IMR-90 (cell line): ENCODE measurements around the gene EVI5. TPM values are rescaled to one million over a fixed set of nuclear protein-coding genes. Genes with fewer than 3 reads are reported as not detected.

Experiments
- ATAC-seq: fragments of 200-7000 bp; cut with Tn5 transposase; 2 replicates; pipeline ENCODE4 v1.9.1; 2020; ENCODE audit warnings: low read depth, mild to moderate bottlenecking, moderate library complexity
- BruUV-seq: library from RNA; stranded (reverse); fragments of 400-500 nt; replicated peaks from 2 replicates; lab custom pipeline; 2021; lab: Mats Ljungman, UMichigan
- CTCF ChIA-PET: fragments of 300-600 bp; formaldehyde crosslinking; extraction: SDS; loops from one replicate; lab custom pipeline; 2021; ENCODE audit warnings: antibody characterized with exemption; lab: Yijun Ruan, JAX
- POLR2A ChIA-PET: fragments of 300-600 bp; sonication (Branson Sonifier 250); formaldehyde crosslinking; loops from one replicate; lab custom pipeline; 2022; ENCODE audit warnings: antibody characterized with exemption; ENCODE audit not compliant: unreplicated experiment; lab: Charles Lee
- DNase-seq: peaks from one replicate; pipeline ENCODE4 v3.0.0; 2013
- H2AFZ ChIP-seq: replicated peaks from 2 replicates; pipeline ENCODE3; 2013; ENCODE audit warnings: low read length, mild to moderate bottlenecking; ENCODE audit not compliant: poor library complexity
- H2AK5ac ChIP-seq: 2 replicates; pipeline ENCODE4 v1.6.1; 2013; ENCODE audit warnings: low read depth, low read length, inconsistent platforms
- H2AK9ac ChIP-seq: replicated peaks from 2 replicates; pipeline ENCODE3; 2013; ENCODE audit warnings: mild to moderate bottlenecking, low read depth, low read length, moderate library complexity; ENCODE audit not compliant: poor library complexity
- H2BK120ac ChIP-seq: 2 replicates; pipeline ENCODE4 v1.6.1; 2013; ENCODE audit warnings: low read depth, low read length, inconsistent platforms
- H2BK15ac ChIP-seq: 3 replicates; pipeline ENCODE4 v1.6.1; 2013; ENCODE audit warnings: low read depth, low read length, inconsistent platforms
- H2BK20ac ChIP-seq: 2 replicates; pipeline ENCODE4 v1.6.1; 2013; ENCODE audit warnings: low read depth, mild to moderate bottlenecking, inconsistent platforms, low read length, moderate library complexity
- H2BK5ac ChIP-seq: 2 replicates; pipeline ENCODE4 v1.6.1; 2013; ENCODE audit warnings: mild to moderate bottlenecking, low read depth, low read length, inconsistent platforms; ENCODE audit not compliant: poor library complexity, severe bottlenecking
- H3K14ac ChIP-seq: replicated peaks from 2 replicates; pipeline ENCODE4 v1.6.1; 2013; ENCODE audit warnings: low read depth, low read length, inconsistent platforms
- H3K18ac ChIP-seq: 2 replicates; pipeline ENCODE4 v1.6.1; 2013; ENCODE audit warnings: low read depth, low read length, control low read depth
- H3K23ac ChIP-seq: 2 replicates; pipeline ENCODE4 v1.6.1; 2013; ENCODE audit warnings: low read depth, low read length, inconsistent platforms
- H3K27ac ChIP-seq: 2 replicates; pipeline ENCODE4 v1.5.1; 2013; ENCODE audit warnings: mild to moderate bottlenecking, control low read depth, low read length; ENCODE audit not compliant: insufficient read depth
- H3K27me3 ChIP-seq: 2 replicates; pipeline ENCODE4 v1.6.1; 2013; ENCODE audit warnings: low read length; ENCODE audit not compliant: control insufficient read depth, insufficient read depth
- H3K36me3 ChIP-seq: 2 replicates; pipeline ENCODE4 v1.6.1; 2013; ENCODE audit warnings: low read length, mixed read lengths; ENCODE audit not compliant: control insufficient read depth, insufficient read depth
- H3K4ac ChIP-seq: 2 replicates; pipeline ENCODE4 v1.6.1; 2013; ENCODE audit warnings: low read depth, low read length, inconsistent platforms
- H3K4me1 ChIP-seq: 2 replicates; pipeline ENCODE4 v1.6.1; 2013; ENCODE audit warnings: low read length, mixed read lengths; ENCODE audit not compliant: control insufficient read depth, insufficient read depth
- H3K4me2 ChIP-seq: 2 replicates; pipeline ENCODE4 v1.6.1; 2013; ENCODE audit warnings: low read depth, mild to moderate bottlenecking, control low read depth, low read length, moderate library complexity
- H3K4me3 ChIP-seq: 2 replicates; pipeline ENCODE4 v1.5.1; 2013; ENCODE audit warnings: low read depth, mild to moderate bottlenecking, control low read depth, low read length, moderate library complexity; ENCODE audit not compliant: insufficient read depth
- H3K56ac ChIP-seq: 2 replicates; pipeline ENCODE4 v1.6.1; 2013; ENCODE audit warnings: low read length, inconsistent platforms; ENCODE audit not compliant: insufficient read depth; ENCODE audit errors: extremely low read depth
- H3K79me1 ChIP-seq, 2 experiments: 2 replicates each; pipeline ENCODE4 v1.6.1; 2013; ENCODE audit warnings: low read length in 2 of 2, inconsistent platforms in 1 of 2, low read depth in 1 of 2
- H3K9ac ChIP-seq: 2 replicates; pipeline ENCODE4 v1.6.1; 2013; ENCODE audit warnings: low read depth, low read length, control low read depth
- H3K9me1 ChIP-seq: 2 replicates; pipeline ENCODE4 v1.6.1; 2013; ENCODE audit warnings: low read length, inconsistent platforms; ENCODE audit not compliant: insufficient read depth
- H3K9me3 ChIP-seq: 2 replicates; pipeline ENCODE4 v1.6.1; 2013; ENCODE audit warnings: low read length; ENCODE audit not compliant: control insufficient read depth, insufficient read depth
- H4K20me1 ChIP-seq: 2 replicates; pipeline ENCODE4 v1.6.1; 2013; ENCODE audit warnings: low read length, inconsistent platforms; ENCODE audit not compliant: insufficient read depth
- H4K5ac ChIP-seq: 2 replicates; pipeline ENCODE4 v1.6.1; 2013; ENCODE audit warnings: mild to moderate bottlenecking, low read depth, low read length, control low read depth
- H4K8ac ChIP-seq, 2 experiments: 2 replicates each; pipeline ENCODE4 v1.6.1; 2013; ENCODE audit warnings: low read depth in 2 of 2, low read length in 2 of 2, control low read depth in 1 of 2, inconsistent platforms in 1 of 2
- H4K91ac ChIP-seq: 2 replicates; pipeline ENCODE4 v1.6.1; 2013; ENCODE audit warnings: low read depth, low read length, inconsistent platforms; ENCODE audit not compliant: insufficient read depth
- BHLHE40 ChIP-seq: fragments of 150-350 bp; IDR thresholded peaks from 2 replicates; pipeline ENCODE4 v1.6.1; 2016; ENCODE audit warnings: mild to moderate bottlenecking, low read depth, low read length
- CEBPB ChIP-seq: IDR thresholded peaks from 2 replicates; pipeline ENCODE4 v1.6.1; 2012; ENCODE audit warnings: low read depth, low read length, improper control_type of control experiment
- CHD1 ChIP-seq: IDR thresholded peaks from 2 replicates; pipeline ENCODE4 v1.6.1; 2012; ENCODE audit warnings: low read depth, low read length, improper control_type of control experiment
- CTCF ChIP-seq: conservative IDR thresholded peaks from 2 replicates; pipeline ENCODE4 v1.5.1; 2012; ENCODE audit warnings: mild to moderate bottlenecking, low read depth, low read length, improper control_type of control experiment
- FOS ChIP-seq: fragments of 150-350 bp; IDR thresholded peaks from 2 replicates; pipeline ENCODE4 v1.6.1; 2016; ENCODE audit warnings: low read depth, low read length
- MAFK ChIP-seq: IDR thresholded peaks from 2 replicates; pipeline ENCODE4 v1.6.1; 2012; ENCODE audit warnings: low read depth, low read length, improper control_type of control experiment
- MAZ ChIP-seq: IDR thresholded peaks from 2 replicates; pipeline ENCODE4 v1.6.1; 2012; ENCODE audit warnings: low read depth, mild to moderate bottlenecking, low read length, improper control_type of control experiment, moderate library complexity, borderline replicate concordance
- MXI1 ChIP-seq: IDR thresholded peaks from 2 replicates; pipeline ENCODE4 v1.6.1; 2012; ENCODE audit warnings: low read depth, mild to moderate bottlenecking, low read length, moderate library complexity, borderline replicate concordance
- NFE2L2 ChIP-seq: fragments of 150-350 bp; IDR thresholded peaks from 2 replicates; pipeline ENCODE4 v1.6.1; 2016; ENCODE audit warnings: low read depth, mild to moderate bottlenecking, low read length
- POLR2A ChIP-seq: IDR thresholded peaks from 2 replicates; pipeline ENCODE4 v1.6.1; 2012; ENCODE audit warnings: mild to moderate bottlenecking, low read depth, low read length
- RAD21 ChIP-seq: IDR thresholded peaks from 2 replicates; pipeline ENCODE4 v1.6.1; 2012; ENCODE audit warnings: low read length, improper control_type of control experiment
- RCOR1 ChIP-seq: IDR thresholded peaks from 2 replicates; pipeline ENCODE4 v1.6.1; 2012; ENCODE audit warnings: mild to moderate bottlenecking, low read length, improper control_type of control experiment; ENCODE audit not compliant: insufficient replicate concordance
- RFX5 ChIP-seq: IDR thresholded peaks from 2 replicates; pipeline ENCODE4 v1.8.0; 2012; ENCODE audit warnings: low read depth, mild to moderate bottlenecking, low read length, moderate library complexity
- SMC3 ChIP-seq: fragments of 150-350 bp; IDR thresholded peaks from 2 replicates; pipeline ENCODE4 v1.6.1; 2016; ENCODE audit warnings: low read depth, mild to moderate bottlenecking, antibody characterized with exemption, low read length, moderate library complexity
- WGBS, 2 experiments: methylation state at CpG; one replicate each; pipeline versions ENCODE4 v1.1.5 to v1.1.7; 2013; ENCODE audit warnings: missing lambda C conversion rate in 2 of 2; ENCODE audit not compliant: insufficient read length in 1 of 2; ENCODE audit errors: extremely low coverage in 2 of 2; 5-methylcytosine and 5-hydroxymethylcytosine counted together
- dilution Hi-C: fragments of 300-500 bp; cut with HindIII; formaldehyde crosslinking; loops from one replicate; pipeline ENCODE4 v1.14.3; 2018; ENCODE audit warnings: low sequenced_read_pairs; ENCODE audit not compliant: unreplicated experiment
- in situ Hi-C: fragments of 300-500 bp; cut with MboI; formaldehyde crosslinking; loops from 3 replicates; pipeline ENCODE4 v1.14.3; 2019; ENCODE audit warnings: low sequenced_read_pairs, inconsistent platforms, mixed read lengths
- intact Hi-C: fragments of 100-400 bp; cut with micrococcal nuclease; formaldehyde crosslinking; loops from 2 replicates; pipeline ENCODE4 v1.10.0; 2022
- polyA plus RNA-seq, 3 experiments: library from polyadenylated mRNA; depleted of rRNA; stranded (reverse); fragments of >200 nt; gene quantifications; 2 replicates each; pipeline ENCODE4 v1.2.3, GENCODE V29; 2012; ENCODE audit warnings: low replicate concordance in 1 of 3
- total RNA-seq: library from RNA; depleted of rRNA; stranded (reverse); fragments of >200 nt; gene quantifications from 2 replicates; pipeline ENCODE4 v1.2.3, GENCODE V29; 2012
- TF ChIP-seq, protein P1 (sequence below): fragments of 150-350 bp; IDR thresholded peaks from 2 replicates; pipeline ENCODE4 v1.6.1; 2016; ENCODE audit warnings: low read depth, mild to moderate bottlenecking, low read length, moderate library complexity, borderline replicate concordance
- TF ChIP-seq, protein P2 (sequence below): fragments of 150-350 bp; IDR thresholded peaks from 2 replicates; pipeline ENCODE4 v1.6.1; 2017; ENCODE audit warnings: mild to moderate bottlenecking, antibody characterized with exemption, low read length, low read depth

Gene EVI5
- total and polyA plus RNA-seq, 2 of the 4 experiments (the other 2 are of a cell fraction): 13.9 to 26.9 TPM

- BruUV-seq: no TSS peak
Measured at GRCh38 chr1:92655197-92655801, 129.6 kb downstream of the EVI5 start.

More at GRCh38 chr1:92655197-92655801, 129.6 kb downstream of the EVI5 start:
- WGBS, 2 experiments: no CpG with 5 or more reads among the region's 3 CpGs
- Histone ChIP-seq H3K9me3 (peaks cover 9% of the 10 kb centered on the region), H4K20me1 (no peaks in the 10 kb centered on the region), H3K36me3 (peaks cover 11% of the 10 kb centered on the region), H3K14ac (no peak overlapping the region), H2BK15ac (no peak overlapping the region), H3K23ac (no peak overlapping the region), H3K4me2 (no peak overlapping the region), H3K4ac (no peak overlapping the region), H2AK5ac (no peak overlapping the region), H3K9me1 (0 out of 2 replicates have a peak, but pooled peaks cover 3% of the 10 kb centered on the region), H4K91ac (no peak overlapping the region), H2AFZ (no peak overlapping the region), H3K27me3 (no peaks in the 10 kb centered on the region), H3K79me1 (peaks cover 4 to 6% of the 10 kb centered on the region in 2 experiments), H2BK5ac (no peak overlapping the region), H3K56ac (no peak overlapping the region), H3K9ac (no peak overlapping the region), H3K27ac (no peak overlapping the region), H4K8ac (no peak overlapping the region), H2AK9ac (no peak overlapping the region), H3K18ac (no peak overlapping the region), H3K4me3 (no peak overlapping the region), H2BK120ac (no peak overlapping the region), H2BK20ac (no peak overlapping the region), H3K4me1 (no peaks in the 10 kb centered on the region), H4K5ac (no peak overlapping the region)
- DNase-seq (no peak), ATAC-seq (no peak)
- CTCF ChIA-PET: no interaction called here
- POLR2A ChIA-PET: no interaction called here
- in situ Hi-C loops: no loop called here
- dilution Hi-C loops: no loop called here
- intact Hi-C loops: no loop called here
- TF ChIP-seq POLR2A (no peak), MAFK (no peak), MXI1 (no peak), CHD1 (no peak), MAZ (no peak), SMC3 (no peak), RCOR1 (no peak), NFE2L2 (no peak), FOS (no peak), CTCF (no peak), RFX5 (no peak), RAD21 (no peak), BHLHE40 (no peak), CEBPB (no peak)
- TF ChIP-seq, protein P1, sequence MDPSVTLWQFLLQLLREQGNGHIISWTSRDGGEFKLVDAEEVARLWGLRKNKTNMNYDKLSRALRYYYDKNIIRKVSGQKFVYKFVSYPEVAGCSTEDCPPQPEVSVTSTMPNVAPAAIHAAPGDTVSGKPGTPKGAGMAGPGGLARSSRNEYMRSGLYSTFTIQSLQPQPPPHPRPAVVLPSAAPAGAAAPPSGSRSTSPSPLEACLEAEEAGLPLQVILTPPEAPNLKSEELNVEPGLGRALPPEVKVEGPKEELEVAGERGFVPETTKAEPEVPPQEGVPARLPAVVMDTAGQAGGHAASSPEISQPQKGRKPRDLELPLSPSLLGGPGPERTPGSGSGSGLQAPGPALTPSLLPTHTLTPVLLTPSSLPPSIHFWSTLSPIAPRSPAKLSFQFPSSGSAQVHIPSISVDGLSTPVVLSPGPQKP: no peak
- TF ChIP-seq, protein P2, sequence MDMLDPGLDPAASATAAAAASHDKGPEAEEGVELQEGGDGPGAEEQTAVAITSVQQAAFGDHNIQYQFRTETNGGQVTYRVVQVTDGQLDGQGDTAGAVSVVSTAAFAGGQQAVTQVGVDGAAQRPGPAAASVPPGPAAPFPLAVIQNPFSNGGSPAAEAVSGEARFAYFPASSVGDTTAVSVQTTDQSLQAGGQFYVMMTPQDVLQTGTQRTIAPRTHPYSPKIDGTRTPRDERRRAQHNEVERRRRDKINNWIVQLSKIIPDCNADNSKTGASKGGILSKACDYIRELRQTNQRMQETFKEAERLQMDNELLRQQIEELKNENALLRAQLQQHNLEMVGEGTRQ: no peak
